Left ventricle myocardium inferior (tissue), 1 donor: ENCODE results near the gene HELT. TPM values are rescaled to one million over a fixed set of nuclear protein-coding genes. Genes with fewer than 3 reads are reported as not detected.
A peak's percentile ranks its signal among the peaks of the same experiment; 100 is the strongest.

Experiments used
- DNase-seq: peaks from one replicate; pipeline ENCODE4 v3.0.0-alpha.2; 2020
- H3K27ac ChIP-seq: fragments of 200-600 bp; replicated peaks from 2 replicates; pipeline ENCODE4 v1.8.0; 2021
- H3K27me3 ChIP-seq: fragments of 200-600 bp; 2 replicates; pipeline ENCODE4 v1.8.0; 2021; ENCODE audit warnings: low read depth
- H3K36me3 ChIP-seq: fragments of 200-600 bp; 2 replicates; pipeline ENCODE4 v1.8.0; 2021
- H3K4me1 ChIP-seq: fragments of 200-600 bp; 2 replicates; pipeline ENCODE4 v1.8.0; 2021
- H3K4me3 ChIP-seq: fragments of 200-600 bp; 2 replicates; pipeline ENCODE4 v1.8.0; 2021; ENCODE audit warnings: mild to moderate bottlenecking, moderate library complexity
- H3K9me3 ChIP-seq: fragments of 200-600 bp; replicated peaks from 2 replicates; pipeline ENCODE4 v1.8.0; 2021
- CTCF ChIP-seq: fragments of 200-600 bp; IDR thresholded peaks from 2 replicates; pipeline ENCODE4 v1.8.0; 2021; ENCODE audit warnings: antibody characterized with exemption, mild to moderate bottlenecking, borderline replicate concordance
- intact Hi-C: fragments of 100-400 bp; cut with micrococcal nuclease; formaldehyde crosslinking; loops from one replicate; pipeline ENCODE4 v1.11.0; 2022
- total RNA-seq: library from RNA; stranded (reverse); fragmentation: NEBNext Ultra II Directional; extraction: Animal tissue kit (Norgen Biotek cat#: 25700); gene quantifications from one replicate; pipeline ENCODE4 v1.2.1, GENCODE V29; 2021
- donor health status: DM: no; HTN: yes; CAD: no; lungs with severe emphysema.

Gene HELT
- total RNA-seq, 1 donor from 2014 or later = not detected

- Histone ChIP-seq H3K27ac (peak overlapping the region; percentile 23), H3K4me1 (peaks cover 13% of the 10 kb centered on the region), H3K36me3 (no peaks in the 10 kb centered on the region), H3K27me3 (peaks cover 38% of the 10 kb centered on the region), H3K9me3 (no peaks in the 10 kb centered on the region), H3K4me3 (peak overlapping the region; percentile 60)
- intact Hi-C loops = no loop called here
- peak; percentile 82 for DNase-seq
- peak; percentile 93 for TF ChIP-seq CTCF
These were observed 13.0 kb upstream of the HELT start for GRCh38 chr4:185005219-185005819.

GRCh38 chr4:185011408-185011807, 6.9 kb upstream of the HELT start:
- no peaks in the 10 kb centered on the region for H3K9me3 ChIP-seq
- intact Hi-C loops = no loop called here
- no peak overlapping the region for H3K27ac ChIP-seq
- no peak for DNase-seq
- H3K4me3 ChIP-seq = no peak overlapping the region
- H3K4me1 ChIP-seq = peaks cover 7% of the 10 kb centered on the region
- H3K36me3 ChIP-seq = no peaks in the 10 kb centered on the region
- TF ChIP-seq CTCF = peak; percentile 48
- peaks cover 87% of the 10 kb centered on the region for H3K27me3 ChIP-seq

GRCh38 chr4:185013417-185014125, 4.7 kb upstream of the HELT start:
- peaks cover 99% of the 10 kb centered on the region for H3K27me3 ChIP-seq
- TF ChIP-seq CTCF = no peak
- no peak overlapping the region for H3K27ac ChIP-seq
- peaks cover 25% of the 10 kb centered on the region for H3K4me1 ChIP-seq
- no peaks in the 10 kb centered on the region for H3K36me3 ChIP-seq
- DNase-seq = no peak
- H3K4me3 ChIP-seq = no peak overlapping the region
- H3K9me3 ChIP-seq = no peaks in the 10 kb centered on the region
- intact Hi-C loops = no loop called here

- intact Hi-C loops = no loop called here
- no peak for DNase-seq
- Histone ChIP-seq H3K27ac (no peak overlapping the region), H3K36me3 (no peaks in the 10 kb centered on the region), H3K4me3 (no peak overlapping the region), H3K27me3 (peaks cover 100% of the 10 kb centered on the region), H3K9me3 (no peaks in the 10 kb centered on the region), H3K4me1 (peaks cover 40% of the 10 kb centered on the region)
- no peak for TF ChIP-seq CTCF
These were observed 3.2 kb upstream of the HELT start for GRCh38 chr4:185015108-185015507.

GRCh38 chr4:185016101-185016940, 2.0 kb upstream of the HELT start:
- no peak for DNase-seq
- intact Hi-C loops = no loop called here
- H3K4me3 ChIP-seq = peak overlapping the region; percentile 29
- no peaks in the 10 kb centered on the region for H3K36me3 ChIP-seq
- H3K9me3 ChIP-seq = no peaks in the 10 kb centered on the region
- peaks cover 100% of the 10 kb centered on the region for H3K27me3 ChIP-seq
- no peak for TF ChIP-seq CTCF
- H3K27ac ChIP-seq = no peak overlapping the region
- peaks cover 52% of the 10 kb centered on the region for H3K4me1 ChIP-seq
